Right hindlimb (tissue), 1 donor: ENCODE measurements around the gene FIBCD1.
"Not testable (repeated sequence)": the region's sequence is repeated elsewhere in the genome, so short reads cannot be mapped to it uniquely, and the experiment has no call there.

ENCODE experiments used
- DNase-seq: peaks from one replicate; pipeline ENCODE4 v3.0.0-alpha.2; 2018

FIBCD1 gene

GRCh38 chr9:130920762-130921299 is 18.2 kb downstream of the FIBCD1 start:
- no peak for DNase-seq

- no peak for DNase-seq
These were observed 18.8 kb downstream of the FIBCD1 start for GRCh38 chr9:130920233-130920632.

- no peak for DNase-seq
These were observed 19.4 kb downstream of the FIBCD1 start for GRCh38 chr9:130919559-130920145.

- no peak for DNase-seq
These were observed 20.1 kb downstream of the FIBCD1 start for GRCh38 chr9:130918826-130919558.

- DNase-seq = no peak
These were observed 20.8 kb downstream of the FIBCD1 start for GRCh38 chr9:130918101-130918825.

GRCh38 chr9:130917168-130917960 is 21.7 kb downstream of the FIBCD1 start:
- DNase-seq = no peak

GRCh38 chr9:130915096-130915447 is 24.0 kb downstream of the FIBCD1 start:
- DNase-seq = no peak

GRCh38 chr9:130914417-130915095 is 24.5 kb downstream of the FIBCD1 start:
- DNase-seq = no peak

- DNase-seq = peak; percentile 55
These were observed 25.2 kb downstream of the FIBCD1 start for GRCh38 chr9:130913599-130914416.

- DNase-seq = no peak
These were observed 26.0 kb downstream of the FIBCD1 start for GRCh38 chr9:130912932-130913598.

- no peak for DNase-seq
These were observed 27.6 kb downstream of the FIBCD1 start for GRCh38 chr9:130911254-130912049.

- DNase-seq = not testable (repeated sequence)
These were observed 28.4 kb downstream of the FIBCD1 start for GRCh38 chr9:130910670-130911069.

GRCh38 chr9:130910041-130910440 is 29.0 kb downstream of the FIBCD1 start:
- not testable (repeated sequence) for DNase-seq

- no peak for DNase-seq
These were observed 30.1 kb downstream of the FIBCD1 start for GRCh38 chr9:130908878-130909355.

GRCh38 chr9:130908146-130908877 is 30.7 kb downstream of the FIBCD1 start:
- DNase-seq = no peak

GRCh38 chr9:130906735-130907416 is 32.2 kb downstream of the FIBCD1 start:
- no peak for DNase-seq

- no peak for DNase-seq
These were observed 32.9 kb downstream of the FIBCD1 start for GRCh38 chr9:130905902-130906734.
